Activated CD8-positive, alpha-beta memory T cell treated with anti-CD3 and anti-CD28 coated beads for 24 hours (primary cell): Measurements from ENCODE around the gene ELP6.

ENCODE experiments used
- DNase-seq: peaks from one replicate; pipeline ENCODE4 v3.0.0-alpha.2; 2020

Gene ELP6, protein sequence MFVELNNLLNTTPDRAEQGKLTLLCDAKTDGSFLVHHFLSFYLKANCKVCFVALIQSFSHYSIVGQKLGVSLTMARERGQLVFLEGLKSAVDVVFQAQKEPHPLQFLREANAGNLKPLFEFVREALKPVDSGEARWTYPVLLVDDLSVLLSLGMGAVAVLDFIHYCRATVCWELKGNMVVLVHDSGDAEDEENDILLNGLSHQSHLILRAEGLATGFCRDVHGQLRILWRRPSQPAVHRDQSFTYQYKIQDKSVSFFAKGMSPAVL

DNA sequence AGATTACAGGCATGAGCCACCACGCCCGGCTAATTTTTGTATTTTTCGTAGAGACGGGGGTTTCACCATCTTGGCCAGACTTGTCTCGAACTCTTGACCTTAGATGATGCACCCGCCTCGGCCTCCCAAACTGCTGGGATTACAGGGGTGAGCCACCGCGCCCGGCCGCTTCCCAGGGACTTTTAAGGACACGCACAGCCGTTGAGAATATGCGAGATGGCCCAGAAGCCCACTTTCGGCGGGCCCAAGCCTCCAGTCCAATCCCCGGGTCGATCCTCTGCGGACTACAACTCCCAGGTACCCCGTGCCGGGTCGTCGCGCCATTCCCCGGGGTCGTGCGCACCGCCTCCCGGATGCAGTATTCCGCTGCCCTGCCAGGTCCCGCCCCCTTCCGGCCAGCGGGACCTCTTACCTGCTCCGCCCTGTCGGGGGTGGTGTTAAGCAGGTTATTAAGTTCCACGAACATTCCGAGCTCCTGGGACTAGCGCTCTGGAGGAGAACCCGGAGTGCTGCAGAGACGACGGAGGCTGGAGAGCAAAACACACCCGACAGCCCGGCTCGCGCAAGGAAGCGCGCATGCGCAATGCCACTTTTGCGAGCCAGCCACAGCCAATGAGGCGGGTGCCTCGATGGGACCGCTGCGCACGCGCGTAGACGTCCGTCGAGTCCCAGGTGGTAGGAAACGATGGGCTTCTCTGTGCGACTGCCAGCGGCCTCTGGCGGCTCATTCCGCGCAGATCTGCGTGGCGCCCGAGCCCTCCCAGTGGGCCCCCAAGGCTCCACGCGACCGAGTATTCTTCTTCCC is at the start of gene ELP6:
Gene ELP6 (minus strand): TSS at position 588 of the 805 bp plus-strand sequence. CDS start 122 bp downstream, at position 466.
- peak; percentile 99 for DNase-seq

DNA sequence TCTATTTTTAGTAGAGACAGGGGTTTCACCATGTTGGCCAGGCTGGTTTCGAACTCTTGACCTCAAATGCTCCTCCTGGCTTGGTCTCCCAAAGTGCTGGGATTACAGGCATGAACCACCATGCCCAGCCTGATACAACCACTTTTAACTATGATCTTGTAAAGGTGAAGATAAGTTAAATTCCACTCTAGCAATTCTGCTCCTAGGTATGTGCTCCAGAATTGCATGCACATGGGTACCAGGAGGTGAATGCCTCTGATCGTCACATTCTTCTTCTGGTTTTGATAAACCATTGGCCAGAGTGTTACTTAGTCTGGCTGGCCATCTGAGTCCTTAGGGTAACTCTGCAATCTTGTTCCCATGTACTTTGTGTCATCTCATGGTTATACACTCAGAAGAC is 42.8 kb upstream of the ELP6 start:
- no peak for DNase-seq

DNA sequence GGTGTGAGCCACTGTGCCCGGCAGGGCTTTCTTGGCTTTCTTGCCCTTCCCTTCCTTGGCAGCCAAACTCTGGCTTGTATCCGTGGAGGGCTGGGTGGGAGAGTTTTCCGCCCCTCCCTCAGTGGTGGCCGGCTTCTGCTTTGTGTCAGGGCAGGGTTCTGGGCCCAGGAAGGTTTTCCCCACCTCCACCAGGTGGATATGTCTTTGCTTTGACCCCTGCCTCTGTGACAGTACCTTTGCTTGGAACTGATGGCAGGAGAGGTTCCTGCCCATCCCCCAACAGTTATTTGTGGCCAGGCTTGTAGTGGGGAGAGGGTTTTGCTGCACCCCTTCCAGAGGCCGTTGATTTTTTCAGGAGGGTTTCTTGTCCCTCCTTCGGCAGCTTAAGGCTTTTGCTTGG is 40.8 kb upstream of the ELP6 start:
- DNase-seq: no peak

DNA sequence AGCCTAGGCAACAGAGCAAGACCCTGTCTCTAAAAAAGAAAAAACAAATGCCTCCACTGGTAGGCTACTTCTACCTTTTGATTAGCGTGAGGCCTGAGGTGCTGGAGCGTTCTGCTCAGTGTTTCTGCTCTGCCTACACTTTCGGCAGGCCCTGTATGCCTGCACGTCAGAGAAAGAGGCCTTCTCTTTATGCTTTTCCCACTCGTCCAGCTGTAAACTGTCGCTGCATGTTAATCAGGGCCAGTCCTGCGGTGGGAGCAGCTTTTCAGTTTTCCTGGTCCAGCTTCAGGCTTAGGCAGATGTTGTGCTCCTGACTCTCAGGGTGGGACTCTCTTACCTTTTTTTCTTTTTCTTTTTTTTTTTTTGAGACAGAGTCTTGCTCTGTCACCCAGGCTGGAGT is 39.9 kb upstream of the ELP6 start:
- DNase-seq: no peak

DNA sequence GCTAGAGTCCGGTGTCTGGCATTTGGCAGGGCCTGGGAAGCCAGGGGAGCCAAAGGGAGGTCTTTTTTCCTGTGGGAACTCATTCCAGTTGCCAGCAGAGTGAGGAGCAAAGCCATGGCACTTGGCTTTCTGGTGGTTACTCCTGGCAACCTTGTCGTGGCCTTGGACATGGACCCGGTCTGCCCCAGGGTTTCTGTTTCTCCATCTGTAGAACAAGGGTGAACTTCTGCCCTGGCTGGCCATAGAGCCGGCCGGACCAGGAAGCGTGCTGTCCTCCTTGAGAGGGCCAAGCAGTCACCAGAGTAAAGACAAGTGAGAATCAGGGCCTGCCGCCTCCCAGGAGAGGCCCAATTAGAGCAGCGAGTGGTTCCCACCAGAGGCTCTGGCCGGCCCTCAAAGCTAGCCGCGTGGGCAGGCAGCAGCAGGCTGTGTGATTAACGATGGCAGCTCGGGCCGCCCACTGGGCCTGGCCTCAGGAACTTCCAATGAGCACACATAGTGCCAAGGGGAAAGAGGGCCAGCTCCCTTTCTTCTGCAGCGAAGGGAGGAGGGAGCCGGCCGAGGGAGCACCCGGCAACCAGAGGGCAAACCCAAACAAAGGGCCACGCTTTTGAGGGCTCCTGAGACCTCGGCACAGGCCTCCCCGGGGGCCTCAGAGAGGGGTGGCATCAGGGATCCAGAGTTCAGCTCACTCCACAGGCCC is 29.1 kb upstream of the ELP6 start:
- no peak for DNase-seq

DNA sequence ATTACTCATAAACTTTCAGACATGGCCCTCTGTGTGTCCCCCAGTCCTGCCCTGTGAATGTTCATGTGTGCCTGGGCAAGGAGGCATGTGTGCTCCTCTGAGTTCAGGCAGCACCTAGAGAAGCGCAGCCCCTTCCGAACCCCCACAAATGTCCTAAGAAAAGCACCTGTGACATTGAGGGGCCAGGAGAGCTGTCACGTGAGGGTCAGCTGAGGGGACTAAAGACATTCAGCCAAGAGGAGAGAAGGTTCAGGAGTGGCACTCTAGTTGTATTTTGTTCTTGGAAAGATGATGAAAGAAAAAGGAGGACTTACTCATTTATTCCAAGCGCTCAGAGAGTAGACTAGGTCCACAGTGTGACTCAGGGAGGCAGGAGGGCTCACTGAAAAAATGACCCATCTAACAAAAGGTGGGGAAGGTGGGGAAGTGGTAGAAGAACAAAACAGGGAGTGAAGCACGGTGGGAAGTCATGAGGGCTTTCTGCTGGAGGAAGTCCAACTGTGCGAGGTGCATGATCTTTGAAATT is 28.1 kb upstream of the ELP6 start:
- no peak for DNase-seq

DNA sequence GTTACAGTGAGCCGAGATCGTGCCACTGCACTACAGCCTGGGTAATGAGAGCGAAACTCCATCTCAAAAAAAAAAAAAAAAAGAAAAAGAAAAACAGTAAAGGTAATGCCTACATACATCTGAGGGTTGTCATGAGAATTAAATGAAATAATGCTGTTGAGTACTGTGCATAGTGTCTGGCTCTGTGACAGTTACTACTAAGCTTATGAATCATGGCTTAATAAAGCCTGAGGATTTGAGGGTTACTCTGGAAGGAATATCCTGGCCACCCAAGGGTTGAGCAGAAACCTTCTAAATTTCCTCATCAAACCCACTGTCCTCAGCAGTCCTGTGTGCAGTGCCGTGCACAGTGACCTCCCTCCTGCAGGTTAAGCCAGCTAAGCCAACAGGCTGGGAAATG is 26.8 kb upstream of the ELP6 start:
- no peak for DNase-seq

DNA sequence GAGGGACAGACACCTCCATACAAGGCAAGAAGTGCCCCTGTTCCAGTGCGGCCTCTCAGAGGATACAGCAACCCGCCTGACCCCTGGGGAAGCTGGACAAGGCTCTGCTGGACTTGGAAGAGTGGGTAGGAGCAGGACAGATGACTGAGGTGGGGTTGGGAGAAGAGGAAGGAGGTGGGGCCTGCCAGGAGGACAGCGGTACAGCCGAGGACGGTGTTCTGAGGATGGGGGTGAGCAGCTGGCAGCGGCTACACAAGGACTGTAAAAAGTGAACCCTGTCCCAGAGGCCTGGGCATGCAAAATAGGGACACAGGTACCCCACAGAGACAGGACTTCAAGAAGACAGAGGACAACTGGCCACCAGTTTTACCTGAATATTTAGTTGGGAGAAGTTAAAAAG is 23.5 kb upstream of the ELP6 start:
- no peak for DNase-seq

DNA sequence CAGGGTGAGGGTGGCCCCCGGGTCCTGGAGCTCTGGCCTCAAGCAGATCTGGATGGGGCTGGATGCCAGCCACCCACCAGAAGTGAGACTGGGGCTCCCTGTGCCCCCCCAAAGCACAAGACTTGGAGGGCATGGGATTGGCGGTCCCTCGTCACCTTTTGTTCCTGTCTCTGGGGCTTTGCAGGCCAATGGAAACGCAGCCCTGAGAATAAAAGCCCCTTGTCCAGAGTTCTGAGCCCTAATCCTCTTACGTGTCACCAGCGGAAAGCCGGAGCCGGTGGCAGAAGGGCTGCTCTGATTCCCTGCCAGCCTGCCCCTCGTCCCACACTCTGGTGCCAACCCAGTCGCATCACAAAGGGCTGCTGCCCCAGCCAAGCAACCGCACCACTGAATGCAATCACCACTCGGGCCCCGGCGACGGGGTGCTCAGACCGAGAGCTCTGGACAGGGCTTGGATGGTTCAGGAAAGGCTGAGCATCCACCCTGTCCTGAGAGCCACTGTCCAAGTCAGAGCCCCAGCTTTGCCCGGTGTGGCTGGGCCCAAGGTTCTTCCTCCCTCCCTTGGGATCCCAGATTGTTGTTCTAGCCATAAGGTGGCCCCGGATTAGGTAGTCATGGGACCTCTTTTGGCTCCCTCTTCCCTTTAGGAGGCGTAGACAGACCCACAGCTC is 22.8 kb upstream of the ELP6 start:
- no peak for DNase-seq

DNA sequence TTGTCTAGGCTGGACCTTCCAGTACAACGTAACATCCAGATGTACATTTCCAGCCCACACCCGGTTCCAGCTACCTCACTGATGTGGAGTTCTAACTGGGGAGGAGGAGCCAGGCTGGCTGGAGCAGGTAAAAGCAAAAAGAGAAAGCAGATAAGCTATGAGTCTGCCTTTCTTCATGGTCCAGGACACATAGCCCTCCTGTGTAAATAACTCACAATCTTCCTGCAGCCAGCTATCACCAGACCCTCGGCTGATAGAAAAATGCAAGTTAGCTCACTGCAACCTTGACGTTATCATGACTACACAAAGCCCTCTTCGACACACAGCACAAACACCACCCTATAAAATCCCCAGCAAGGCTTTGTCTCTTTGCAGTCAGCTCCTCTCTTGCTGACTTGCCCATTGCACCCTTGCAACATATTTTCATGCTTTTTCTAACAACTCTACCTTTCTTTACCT is 20.5 kb upstream of the ELP6 start:
- no peak for DNase-seq

DNA sequence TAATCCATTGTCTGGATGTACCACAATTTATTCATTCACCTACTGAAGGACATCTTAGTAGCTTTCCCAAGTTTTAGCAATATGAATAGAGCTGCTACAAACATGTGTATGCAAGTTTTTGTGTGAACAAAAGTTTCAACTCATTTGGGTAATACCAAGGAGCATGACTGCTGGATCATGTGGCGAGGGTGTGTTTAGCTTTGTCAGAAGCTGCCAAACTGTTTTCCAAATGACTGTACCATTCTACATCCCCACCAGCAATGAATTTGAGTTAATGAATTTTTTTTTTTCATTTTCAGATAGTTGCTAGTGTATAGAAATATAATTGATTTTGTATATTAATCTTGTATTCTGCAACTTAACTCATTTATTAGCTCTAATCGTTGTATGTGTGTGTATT is 20.0 kb upstream of the ELP6 start:
- DNase-seq: no peak

DNA sequence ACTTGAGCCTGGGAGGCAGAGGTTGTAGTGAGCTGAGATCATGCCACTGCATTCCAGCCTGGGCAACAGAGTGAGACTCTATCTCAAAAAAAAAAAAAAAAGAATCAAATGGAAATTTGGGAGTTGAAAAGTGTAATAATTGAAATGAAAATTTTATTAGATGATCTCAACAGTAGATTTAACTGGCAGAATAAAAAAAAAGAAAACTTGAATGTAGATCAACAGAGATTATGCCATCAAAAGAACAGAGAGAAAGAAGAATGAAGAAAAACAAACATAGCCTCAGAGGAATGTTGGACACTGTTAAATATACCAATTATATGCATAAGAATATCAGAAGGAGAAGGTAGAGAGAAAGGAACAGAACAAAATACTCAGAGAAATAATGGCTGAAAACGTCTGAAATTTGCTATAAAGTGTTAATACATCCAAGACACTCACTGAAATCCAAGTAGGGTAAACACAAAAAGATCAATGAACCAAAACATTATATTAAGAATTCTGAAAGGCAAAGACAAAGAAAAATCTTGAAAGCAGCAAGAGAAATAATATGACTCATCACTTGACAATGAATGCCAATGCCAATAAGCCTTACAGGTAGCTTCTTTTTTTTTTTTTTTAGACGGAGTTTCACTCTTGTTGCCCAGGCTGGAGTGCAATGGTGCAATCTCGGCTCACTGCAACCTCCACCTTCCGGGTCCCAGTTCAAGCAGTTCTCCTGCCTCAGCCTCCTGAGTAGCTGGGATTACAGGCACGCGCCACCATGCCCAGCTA is 14.6 kb upstream of the ELP6 start:
- no peak for DNase-seq

DNA sequence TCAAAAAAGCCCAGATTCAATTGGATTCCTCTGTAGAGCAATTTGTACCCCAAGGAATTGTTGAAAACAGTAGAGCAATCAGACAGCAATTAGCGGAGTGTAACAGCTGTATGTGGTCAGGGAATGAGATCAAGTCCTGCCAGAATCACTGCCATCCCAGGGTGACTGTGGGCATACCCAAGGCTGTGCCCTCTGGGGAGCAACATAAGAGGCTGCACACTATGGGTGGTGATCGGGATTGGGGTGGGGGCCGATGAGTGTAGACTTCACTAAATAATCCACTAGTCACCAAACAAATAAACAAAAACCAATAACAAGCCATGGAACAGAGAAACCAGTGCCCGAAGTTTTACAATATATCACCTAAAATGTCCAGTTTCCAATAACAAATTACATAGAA is 12.1 kb upstream of the ELP6 start:
- no peak for DNase-seq

DNA sequence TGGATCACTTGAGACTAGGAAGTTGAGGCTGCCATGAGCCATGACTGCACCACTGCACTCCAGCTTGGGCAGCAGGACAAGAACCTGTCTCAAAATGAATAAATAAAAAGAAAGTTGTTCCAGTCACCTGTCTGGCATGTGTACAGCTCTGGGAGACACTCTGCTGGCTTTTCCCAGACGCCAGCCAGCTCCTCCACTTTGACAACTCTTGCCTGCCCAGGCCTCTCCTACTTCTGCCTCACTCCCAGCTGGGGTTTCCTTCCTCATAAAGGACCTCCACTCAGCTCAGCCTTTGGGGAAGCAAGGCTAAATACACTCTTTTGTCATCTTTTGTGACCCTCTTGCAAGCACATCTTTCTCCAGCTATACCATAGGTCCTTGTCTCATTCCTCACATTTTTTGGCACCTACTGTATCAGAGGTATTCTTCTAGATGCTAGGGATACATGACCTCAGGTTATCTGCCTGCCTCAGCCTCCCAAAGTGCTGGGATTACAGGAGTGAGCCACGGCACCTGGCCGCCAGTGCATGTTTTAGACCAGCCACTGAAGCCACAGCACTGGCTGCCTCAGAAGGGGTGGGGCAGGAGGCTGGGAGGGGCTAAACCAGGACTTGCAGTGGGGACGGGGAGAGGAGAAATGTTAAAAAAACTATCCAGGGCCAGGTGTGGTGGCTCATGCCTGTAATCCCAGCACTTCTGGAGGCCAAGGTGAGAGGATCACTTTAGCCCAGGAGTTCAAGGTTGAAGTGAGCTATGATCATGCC is 10.0 kb upstream of the ELP6 start:
- DNase-seq: no peak

DNA sequence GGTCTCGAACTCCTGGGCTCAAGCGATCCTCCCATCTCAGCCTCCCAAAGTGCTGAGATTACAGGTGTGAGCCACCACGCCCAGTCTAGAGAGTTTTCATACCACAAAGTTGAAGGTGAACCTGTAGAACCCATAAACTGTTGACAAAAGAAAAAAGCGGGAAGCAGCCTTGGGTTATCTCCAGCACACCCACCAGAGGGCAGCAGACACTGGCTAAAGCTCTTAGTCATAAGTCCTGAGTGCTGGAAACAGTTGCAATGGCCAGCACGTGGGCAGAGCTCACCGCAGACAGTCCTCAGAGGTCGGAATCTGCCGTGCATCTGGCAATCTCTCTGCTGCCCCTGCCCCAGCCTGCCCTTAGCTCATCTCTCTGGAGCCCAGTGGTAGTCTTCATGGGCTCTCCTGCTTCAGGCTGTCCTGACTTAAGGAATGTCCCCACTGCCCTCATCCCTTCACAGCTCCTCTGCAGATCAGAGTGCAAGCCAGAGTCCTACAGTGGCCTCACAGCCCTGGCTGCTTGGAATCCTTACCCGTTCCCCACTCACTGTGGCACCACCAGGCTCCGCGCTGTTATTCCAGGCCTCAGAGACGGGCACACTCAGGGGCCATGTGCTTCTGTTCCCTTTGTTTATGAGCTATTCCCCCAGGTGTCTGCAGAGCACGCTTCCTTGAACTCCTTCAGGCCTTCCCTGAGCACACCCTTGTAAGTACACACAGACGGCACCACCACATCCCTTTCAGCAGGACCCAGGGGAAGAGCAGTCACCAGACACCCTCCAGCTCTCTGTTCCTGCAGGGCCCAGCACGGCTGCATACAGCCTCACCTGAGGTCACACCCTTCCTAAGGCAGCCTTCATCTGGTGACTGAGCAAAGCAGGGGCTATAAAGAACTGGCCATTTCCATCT is 8.8 kb upstream of the ELP6 start:
- peak; percentile 86 for DNase-seq

DNA sequence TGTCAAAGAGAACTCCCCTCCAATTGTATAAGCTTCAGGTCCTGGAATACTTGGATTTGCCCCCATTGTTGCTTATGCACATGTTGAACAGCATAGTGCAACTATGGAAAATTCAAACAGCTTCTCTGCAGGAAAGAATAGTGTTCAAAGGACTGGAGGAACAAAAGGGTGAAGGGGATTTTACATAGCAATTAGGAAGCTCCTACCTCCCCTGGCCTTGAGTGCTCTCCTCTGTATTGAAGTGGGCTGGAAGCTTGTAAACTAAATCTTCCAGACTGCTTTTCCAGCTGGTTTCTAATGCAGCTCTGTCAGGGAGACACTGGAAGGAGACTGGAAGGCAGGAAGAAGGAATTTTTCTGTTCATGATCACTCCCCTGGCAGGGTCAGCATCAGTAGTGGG is 7.2 kb upstream of the ELP6 start:
- no peak for DNase-seq

DNA sequence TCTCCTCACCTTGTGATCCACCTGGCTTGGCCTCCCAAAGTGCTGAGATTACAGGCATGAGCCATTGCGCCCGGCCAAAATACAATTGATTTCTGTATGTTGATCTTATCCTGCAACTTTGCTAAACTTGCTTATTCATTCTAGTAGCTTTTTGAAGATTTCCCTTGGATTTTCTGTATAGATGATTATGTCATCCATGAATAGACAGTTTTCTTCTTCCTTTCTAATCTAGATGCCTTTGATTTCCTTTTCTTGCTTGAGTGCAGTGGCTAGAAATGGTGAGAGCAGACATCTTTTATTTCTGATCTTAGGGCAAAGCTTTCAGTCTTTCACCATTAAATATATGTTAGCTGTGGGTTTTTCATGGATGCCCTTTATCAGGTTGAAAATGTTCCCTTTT is 4.4 kb upstream of the ELP6 start:
- DNase-seq: no peak

DNA sequence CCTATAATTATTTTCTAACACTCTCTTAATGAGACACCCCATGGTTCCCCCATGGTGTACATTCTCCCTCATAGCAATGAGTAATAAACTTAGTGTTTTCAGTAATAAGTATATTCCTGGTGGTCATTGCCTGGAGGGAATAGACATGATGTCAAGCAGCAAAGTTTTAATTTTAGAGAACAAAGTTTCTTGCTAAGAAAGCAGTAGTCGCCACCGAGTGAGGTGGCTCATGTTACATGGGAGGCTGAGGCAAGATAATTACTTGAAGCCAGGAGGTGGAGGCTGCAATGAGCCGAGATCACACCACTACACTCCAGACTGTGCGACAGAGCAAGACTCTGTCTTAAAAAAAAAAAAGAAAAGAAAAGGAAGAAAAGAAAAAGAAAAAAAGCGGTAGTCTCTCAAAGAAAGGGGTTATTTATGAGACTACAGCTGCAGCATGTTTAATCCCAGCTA is 2.4 kb upstream of the ELP6 start:
- DNase-seq: no peak

DNA sequence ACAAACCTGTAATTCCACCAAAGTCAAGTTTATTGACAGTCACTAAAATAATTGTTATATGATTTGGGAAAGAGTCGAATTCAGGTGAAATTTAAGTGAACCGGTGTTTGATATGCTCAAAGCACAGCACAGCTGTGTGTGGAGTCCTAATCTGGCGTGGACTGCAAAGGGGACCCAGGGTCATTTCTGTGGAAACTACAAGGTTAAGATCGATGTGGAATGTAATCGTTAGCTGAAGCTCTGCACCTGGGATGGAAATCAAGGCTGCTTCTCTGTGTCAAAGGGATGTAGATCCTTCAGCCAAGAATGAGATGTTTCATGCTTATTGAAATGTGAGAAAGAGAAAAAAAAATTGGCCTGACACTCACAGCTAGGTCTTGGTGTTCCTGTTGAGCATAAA is 1.6 kb upstream of the ELP6 start:
- DNase-seq: no peak

DNA sequence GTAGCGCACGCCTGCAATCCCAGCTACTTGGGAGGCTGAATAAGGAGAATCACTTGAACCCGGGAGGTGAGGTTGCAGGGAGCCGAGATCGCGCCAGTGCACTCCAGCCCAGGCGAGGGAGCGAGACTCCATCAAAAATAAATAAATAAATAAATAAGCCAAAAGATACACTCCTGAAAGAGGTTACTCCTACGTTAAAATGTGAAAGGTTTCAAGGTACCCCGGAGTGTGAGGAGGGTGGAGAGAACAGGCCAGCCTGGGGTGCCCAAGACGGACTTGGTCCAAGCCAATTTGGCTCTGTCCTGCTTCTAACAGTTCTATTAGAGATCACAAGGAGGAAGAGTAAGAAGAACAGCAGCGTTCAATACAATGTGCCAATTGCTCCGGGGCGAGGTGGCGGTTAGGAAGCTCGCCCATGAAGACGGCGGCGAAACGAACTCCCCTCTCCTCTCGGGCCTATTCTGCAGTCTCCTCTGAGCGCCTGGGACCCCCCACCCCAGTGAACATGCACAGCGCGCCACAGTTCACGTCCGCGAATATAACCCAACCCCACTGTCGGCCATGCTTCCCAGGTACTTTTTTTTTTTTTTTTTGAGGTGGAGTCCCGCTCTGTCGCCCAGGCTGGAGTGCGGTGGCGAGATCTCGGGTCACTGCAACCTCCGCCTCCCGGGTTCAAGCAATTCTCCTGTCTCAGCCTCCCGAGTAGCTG is 942 bp downstream of the ELP6 start:
- no peak for DNase-seq
